GM19043 (cell line): ENCODE results near the gene GNAZ.

Source experiments
- ATAC-seq: cut with Tn5 transposase; IDR thresholded peaks from one replicate; pipeline ENCODE4 v1.9.1; 2021; ENCODE audit warnings: low read depth; ENCODE audit not compliant: unreplicated experiment

Gene GNAZ

GRCh38 chr22:23075525-23076216, 5.4 kb downstream of the GNAZ start:
- ATAC-seq, result no peak

GRCh38 chr22:23076896-23077572, 6.7 kb downstream of the GNAZ start:
- no peak for ATAC-seq

GRCh38 chr22:23077627-23078461, 7.5 kb downstream of the GNAZ start:
- no peak for ATAC-seq

- no peak for ATAC-seq
Observed at GRCh38 chr22:23078462-23078787, 8.1 kb downstream of the GNAZ start.

GRCh38 chr22:23079240-23079768, 9.0 kb downstream of the GNAZ start:
- no peak for ATAC-seq

- no peak for ATAC-seq
Observed at GRCh38 chr22:23079814-23080521, 9.6 kb downstream of the GNAZ start.

GRCh38 chr22:23080613-23081290, 10.4 kb downstream of the GNAZ start:
- no peak for ATAC-seq

- ATAC-seq, result no peak
Observed at GRCh38 chr22:23082534-23083314, 12.4 kb downstream of the GNAZ start.

GRCh38 chr22:23083315-23084021, 13.1 kb downstream of the GNAZ start:
- ATAC-seq, result no peak

- ATAC-seq, result no peak
Observed at GRCh38 chr22:23084453-23085350, 14.4 kb downstream of the GNAZ start.

- ATAC-seq, result no peak
Observed at GRCh38 chr22:23085351-23085671, 15.0 kb downstream of the GNAZ start.

- ATAC-seq, result no peak
Observed at GRCh38 chr22:23085785-23086184, 15.5 kb downstream of the GNAZ start.

- ATAC-seq, result no peak
Observed at GRCh38 chr22:23086263-23086662, 15.9 kb downstream of the GNAZ start.

- ATAC-seq, result no peak
Observed at GRCh38 chr22:23086787-23087186, 16.5 kb downstream of the GNAZ start.

- ATAC-seq, result no peak
Observed at GRCh38 chr22:23088199-23088604, 17.9 kb downstream of the GNAZ start.

- ATAC-seq, result no peak
Observed at GRCh38 chr22:23089010-23089409, 18.7 kb downstream of the GNAZ start.

GRCh38 chr22:23089633-23090456, 19.5 kb downstream of the GNAZ start:
- no peak for ATAC-seq
